ENCODE results near the gene RNF224. TPM values are rescaled to one million over a fixed set of nuclear protein-coding genes. Genes with fewer than 3 reads are reported as not detected.
"Not testable (repeated sequence)": the region's sequence is repeated elsewhere in the genome, so short reads cannot be mapped to it uniquely, and the experiment has no call there.

RNF224 gene
- polyA plus RNA-seq, 4 donors = 0.41 to 15.5 (median 7.7) TPM

DNA sequence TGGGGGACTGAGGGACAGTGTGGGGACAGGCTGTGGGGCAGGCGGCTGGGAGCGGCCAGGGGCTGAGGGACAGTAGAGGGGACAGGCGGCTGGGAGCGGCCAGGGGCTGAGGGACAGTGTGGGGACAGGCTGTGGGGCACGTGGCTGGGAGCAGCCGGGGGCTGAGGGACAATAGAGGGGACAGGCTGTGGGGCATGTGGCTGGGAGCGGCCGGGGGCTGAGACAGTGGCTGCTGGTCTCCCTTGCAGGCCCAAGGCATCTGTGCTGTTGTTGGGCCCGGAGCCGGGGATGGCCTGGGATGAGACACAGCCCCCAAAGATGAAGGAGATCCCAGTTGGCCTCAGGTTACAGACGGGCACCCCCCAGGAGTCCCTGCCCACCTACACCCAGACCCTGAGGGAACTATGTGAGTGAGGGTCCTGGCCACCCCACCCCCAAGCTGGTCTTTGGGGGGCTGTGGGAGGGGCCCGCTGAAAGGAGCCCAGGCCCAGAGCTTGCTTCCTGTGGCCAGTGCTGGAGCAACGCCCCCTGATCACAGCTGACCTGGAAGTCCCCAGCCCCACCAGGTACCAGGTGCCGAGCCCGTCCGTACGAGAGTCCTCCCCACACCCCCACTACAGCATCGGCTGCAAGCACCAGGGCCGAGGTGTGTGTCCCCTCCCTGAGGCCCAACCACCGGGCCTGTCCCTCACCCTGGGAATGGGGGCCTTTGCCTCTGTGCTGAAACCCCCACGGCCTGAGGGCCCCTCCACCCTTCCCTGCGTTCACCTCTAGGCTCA lies 24.4 kb downstream of the RNF224 start:
- no peak for DNase-seq (ENCODE audit: low read depth in 4 of 4, low spot score in 3 of 4)

DNA sequence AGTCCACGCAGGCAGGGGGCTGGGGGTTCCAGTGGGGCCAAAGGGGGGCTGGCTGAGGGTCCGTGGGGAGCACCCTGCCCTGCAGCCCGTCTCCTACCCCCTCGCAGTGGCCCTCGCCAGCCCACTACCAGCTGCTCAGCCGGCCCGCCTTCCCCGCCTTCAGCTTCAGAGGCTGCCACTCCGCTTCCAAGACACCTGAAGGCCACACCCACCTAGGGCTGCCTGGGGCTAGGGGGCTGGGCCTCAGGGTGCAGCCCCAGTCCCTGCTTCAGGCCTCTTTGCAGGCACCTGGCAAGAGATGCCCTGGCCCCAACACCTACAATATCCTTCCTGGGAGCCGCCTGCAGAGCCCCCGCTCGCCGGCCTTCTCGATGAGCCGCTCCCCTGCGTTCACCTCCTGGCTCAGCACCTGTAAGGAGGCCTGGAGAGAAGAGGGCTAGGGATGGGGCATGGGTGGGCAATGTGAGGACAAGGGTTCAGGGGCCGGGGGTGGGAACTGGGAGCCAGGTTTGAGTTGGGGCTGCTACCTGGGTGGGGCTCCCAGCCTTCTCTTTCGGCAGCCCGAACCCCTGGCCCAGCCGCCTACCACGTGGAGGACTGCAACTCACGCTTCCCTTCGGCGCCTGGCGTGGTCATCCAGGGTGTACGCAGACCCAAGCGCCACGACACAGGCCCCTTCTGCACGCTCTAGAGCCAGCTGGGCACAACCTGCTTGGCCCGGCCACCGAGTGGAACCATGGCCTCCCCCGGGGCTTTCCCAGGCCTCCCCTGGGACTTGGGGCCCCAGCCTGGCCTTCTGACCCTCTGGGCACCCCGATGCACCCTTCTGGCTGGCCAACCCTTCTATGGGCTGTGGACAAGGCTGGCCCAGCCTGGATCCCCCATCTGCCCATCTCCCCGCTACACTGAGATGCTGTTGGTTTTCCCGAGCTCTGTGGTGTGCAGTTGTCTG lies 25.5 kb downstream of the RNF224 start:
- DNase-seq (ENCODE audit: low read depth in 4 of 4, low spot score in 3 of 4) = no peak

DNA sequence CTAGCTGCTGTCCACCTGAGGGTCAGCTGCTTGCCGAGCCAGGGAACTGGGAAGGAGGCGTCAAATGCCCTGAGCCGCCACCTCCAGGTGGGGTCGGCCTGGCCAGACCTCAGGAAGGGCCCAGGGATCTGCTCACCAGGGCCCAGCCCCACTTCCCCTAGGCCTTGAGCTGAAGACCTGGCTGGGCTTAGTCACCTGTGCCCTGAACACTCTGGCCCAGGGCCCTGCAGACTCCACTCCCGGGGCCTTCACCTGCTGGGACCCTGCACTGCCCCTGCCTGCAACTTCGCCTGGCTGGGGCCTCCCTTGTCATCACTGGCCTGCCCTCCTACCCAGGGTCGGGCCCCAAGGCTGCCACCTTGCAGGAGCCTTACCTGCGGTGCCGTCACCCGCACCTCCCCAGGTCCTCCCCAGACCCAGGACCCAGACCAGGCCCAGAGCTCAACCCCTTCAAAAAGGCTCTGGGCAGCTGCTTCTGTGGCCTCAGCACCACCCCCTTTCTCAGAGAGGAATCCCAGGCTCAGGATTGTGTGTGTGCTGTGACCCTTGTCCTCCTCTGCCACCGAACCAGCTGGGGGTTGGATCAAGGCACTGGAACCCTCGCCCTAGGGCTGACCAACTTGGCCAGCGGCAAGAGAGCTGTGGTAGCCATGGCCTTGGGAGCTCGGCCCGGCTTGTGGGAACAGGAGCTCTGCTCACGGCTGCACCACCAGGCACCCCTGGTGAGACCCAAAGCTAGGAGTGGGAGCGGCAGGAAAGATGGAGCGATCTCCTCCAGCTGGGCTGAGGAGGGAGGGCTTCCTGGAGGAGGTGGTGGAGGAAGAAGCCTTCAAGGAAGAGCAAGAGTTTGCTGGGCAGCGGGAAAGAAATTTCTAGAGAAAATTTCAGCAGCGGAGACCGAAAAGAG lies 26.7 kb downstream of the RNF224 start:
- no peak for DNase-seq (ENCODE audit: low read depth in 4 of 4, low spot score in 3 of 4)

DNA sequence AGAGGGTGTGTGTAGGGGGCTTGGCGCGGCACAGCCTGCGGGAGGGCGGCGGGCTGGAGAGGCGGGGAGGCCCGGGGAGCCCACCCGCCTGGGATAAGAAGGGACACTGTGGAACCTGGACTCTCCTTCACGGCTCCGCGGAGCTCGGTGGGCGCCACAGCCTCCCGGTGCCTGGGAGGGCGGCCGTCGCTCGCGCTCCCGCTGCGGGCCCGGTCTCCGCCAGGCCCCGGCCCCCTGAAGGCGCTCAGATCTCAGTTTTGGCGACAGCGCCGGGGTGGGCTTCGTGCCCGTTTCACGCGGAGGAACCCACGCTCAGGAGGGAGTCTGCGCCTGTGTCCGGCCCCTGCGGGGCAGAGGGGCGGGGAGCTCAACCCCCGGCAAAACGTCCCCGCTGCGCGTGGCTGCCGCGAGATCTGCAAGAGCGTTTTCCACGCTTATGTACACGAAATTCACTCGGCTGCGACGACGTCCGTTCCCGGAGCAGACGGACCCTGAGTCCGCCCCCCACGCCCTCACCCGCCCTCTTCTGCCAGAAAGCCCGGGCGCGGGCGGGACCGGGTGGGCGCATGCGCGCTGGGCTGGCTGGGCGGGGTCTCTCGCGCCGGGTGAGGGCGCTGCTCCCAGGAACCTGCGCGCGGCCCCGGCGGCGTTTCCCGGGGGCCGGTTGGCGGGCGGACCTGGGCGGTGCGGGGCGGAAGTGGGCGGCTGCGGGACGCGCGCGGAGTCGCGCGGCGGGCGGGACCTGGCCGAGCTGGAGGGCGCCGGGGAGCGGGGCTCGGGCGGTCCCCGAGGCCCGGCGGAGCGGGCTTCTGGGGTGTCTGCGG lies 27.5 kb downstream of the RNF224 start, which contains the start of gene NELFB:
NELFB (plus strand) TSS at position 704 of the 824 bp plus-strand sequence.
- DNase-seq (ENCODE audit: low read depth in 4 of 4, low spot score in 3 of 4) = peak; percentile 65 to 84 (median 78)

DNA sequence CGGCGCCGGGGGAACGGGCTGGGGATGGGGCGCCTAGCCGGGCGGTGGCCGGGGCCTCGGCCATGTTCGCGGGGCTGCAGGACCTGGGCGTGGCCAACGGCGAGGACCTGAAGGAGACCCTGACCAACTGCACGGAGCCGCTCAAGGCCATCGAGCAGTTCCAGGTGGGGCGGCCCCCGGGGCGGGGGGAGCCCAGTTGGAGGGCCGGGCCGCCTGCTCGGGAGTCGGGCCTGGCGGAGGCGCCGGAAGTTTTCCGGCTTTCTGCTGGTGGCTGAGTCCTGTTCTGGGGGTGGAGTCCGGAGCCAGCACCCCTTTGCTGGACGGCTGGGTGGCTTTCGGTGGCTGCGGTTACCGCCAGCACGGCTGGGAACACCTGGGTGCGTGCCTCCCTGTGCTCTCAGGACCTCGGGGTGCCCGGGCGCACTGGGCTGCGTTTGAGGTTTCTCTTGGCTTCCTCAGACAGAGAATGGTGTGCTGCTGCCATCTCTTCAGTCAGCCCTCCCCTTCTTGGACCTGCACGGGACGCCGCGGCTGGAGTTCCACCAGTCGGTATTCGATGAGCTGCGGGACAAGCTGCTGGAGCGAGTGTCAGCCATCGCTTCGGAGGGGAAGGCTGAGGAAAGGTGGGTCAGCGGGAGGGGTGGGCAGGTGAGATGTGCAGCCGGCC lies 28.3 kb downstream of the RNF224 start:
- DNase-seq (ENCODE audit: low read depth in 4 of 4, low spot score in 3 of 4) = no peak

DNA sequence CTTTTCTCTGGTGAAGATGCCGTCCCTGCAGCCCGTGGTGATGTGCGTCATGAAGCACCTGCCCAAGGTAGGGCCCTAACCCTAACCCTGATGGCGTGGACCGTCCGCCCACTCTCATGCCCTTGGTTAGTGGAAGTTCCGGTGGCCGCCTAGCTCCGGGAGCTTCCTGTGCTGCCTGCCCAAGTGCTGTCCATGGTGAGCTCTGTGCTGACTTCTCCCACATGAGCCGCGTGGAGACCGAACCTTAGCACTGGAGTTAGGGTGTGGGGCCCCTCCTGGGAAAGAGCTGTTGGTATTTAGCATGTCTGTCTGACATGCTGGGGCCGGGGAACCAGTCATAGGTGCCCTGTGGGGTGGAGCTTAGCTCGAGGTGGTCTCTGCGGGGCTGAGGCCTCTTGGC lies 29.1 kb downstream of the RNF224 start:
- DNase-seq (ENCODE audit: low read depth in 4 of 4, low spot score in 3 of 4) = no peak

DNA sequence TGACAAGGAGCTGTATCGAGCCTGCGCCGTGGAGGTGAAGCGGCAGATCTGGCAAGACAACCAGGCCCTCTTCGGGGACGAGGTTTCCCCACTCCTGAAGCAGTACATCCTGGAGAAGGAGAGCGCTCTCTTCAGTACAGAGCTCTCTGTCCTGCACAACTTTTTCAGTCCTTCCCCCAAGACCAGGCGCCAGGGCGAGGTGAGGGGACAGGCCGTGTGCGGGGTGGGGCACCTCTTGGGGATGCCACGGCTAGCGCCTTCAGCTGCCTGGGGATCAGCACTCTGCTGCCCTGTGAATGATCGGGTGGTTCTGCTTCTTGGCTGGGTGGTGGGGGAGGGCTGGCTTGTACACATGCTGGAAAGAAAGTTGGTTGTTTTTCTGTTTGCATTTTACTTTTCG lies 29.6 kb downstream of the RNF224 start:
- DNase-seq (ENCODE audit: low read depth in 4 of 4, low spot score in 3 of 4) = no peak

DNA sequence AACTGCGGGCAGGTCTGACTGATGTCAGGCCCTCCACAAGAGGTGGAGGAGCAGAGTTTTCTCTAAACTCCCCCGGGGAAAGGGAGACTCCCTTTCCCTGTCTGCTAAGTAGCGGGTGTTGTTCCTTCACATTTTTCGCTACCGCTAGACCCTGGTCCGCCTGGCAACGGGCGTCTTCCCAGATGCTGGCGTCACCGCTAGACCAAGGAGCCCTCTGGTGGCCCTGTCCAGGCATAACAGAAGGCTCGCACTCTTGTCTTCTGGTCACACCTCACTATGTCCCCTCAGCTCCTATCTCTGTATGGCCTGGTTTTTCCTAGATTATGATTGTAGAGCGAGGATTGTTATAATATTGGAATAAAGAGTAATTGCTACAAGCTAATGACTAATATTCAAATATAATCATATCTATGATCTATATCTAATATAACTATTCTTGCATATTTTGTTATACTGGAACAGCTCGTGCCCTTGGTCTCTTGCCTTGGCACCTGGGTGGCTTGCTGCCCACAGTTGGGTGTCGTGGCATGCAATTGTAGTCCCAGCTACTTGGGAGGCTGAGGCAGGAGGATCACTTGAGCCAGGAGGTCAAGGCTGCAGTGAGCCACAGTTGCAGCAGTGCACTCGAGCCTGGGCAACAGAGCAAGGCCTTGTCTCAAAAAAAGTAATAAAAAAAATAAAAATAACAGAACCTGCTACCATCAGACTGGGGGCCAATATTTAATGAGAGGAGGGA lies 35.0 kb downstream of the RNF224 start:
- not testable (repeated sequence) for DNase-seq (ENCODE audit: low read depth in 4 of 4, low spot score in 3 of 4)

DNA sequence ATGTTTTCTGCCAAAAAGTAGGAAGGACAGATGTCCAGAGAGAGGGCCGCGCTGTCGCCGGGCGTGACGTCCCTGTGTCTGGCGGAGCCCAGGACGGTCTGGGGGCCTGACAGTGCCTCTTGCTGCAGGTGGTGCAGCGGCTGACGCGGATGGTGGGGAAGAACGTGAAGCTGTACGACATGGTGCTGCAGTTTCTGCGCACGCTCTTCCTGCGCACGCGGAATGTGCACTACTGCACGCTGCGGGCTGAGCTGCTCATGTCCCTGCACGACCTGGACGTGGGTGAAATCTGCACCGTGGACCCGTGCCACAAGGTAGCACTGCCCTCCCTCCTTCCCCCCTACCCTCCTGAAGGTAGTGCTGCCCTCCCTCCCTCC lies 35.6 kb downstream of the RNF224 start:
- no peak for DNase-seq (ENCODE audit: low read depth in 4 of 4, low spot score in 3 of 4)

DNA sequence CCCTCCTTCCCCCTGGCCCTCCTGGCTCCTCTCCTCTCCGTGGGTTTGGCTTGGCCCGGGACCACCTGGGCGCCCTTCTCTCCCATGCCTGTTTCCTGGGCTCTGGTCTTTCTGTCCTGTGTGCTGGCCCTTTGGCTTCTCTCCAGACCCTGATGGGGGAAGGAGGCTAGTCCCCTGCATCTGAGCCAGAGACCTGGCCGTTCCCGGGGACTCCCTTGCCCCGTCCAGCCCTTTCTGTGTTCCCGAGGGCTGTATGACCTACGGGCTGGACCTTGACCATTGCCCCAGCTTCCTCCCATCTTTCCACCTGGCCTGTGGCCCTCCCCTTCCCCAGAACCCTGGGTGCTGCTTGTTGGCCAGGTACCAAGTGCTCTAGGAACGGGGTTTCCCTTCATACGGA lies 36.2 kb downstream of the RNF224 start:
- no peak for DNase-seq (ENCODE audit: low read depth in 4 of 4, low spot score in 3 of 4)

DNA sequence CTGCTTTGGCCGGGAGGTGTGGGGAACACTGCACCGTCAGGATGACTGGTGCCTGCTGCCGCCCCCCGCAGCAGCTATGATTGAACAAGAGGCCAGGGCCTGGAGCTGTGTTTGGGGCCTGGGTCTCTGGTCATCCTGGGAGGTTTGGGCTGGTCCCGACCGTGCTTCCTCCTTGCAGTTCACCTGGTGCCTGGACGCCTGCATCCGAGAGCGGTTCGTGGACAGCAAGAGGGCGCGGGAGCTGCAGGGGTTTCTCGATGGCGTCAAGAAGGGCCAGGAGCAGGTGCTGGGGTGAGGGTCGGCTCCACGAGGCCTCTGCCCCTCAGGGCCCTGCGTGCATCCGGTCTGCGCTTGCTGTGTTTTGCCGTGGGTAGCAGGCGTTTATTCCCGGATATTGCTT lies 36.8 kb downstream of the RNF224 start:
- DNase-seq (ENCODE audit: low read depth in 4 of 4, low spot score in 3 of 4) = no peak

DNA sequence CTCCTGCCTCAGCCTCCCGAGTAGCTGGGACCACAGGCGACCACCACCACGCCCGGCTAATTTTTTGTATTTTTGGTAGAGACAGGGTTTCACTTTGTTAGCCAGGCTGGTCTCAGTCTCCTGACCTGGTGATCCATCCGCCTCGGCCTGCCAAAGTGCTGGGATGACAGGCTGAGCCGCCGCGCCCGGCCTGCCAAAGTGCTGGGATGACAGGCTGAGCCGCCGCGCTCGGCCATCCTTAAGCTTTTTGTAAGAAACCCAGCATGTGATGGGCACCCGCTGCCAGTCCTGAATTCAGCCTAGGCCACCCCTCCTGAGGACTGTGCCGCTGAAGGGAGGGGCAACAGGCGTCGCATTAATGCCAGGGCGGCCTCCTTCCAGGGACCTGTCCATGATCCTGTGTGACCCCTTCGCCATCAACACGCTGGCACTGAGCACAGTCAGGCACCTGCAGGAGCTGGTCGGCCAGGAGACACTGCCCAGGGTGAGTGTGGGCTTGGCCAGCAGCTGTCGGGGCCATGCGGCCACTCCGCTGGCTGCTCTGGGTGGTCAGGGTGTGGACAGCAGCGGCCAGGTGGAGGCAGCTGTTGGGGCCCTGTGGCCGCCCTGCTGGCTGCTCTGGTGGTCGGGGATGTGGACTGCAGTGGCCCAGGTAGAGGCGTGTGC lies 38.3 kb downstream of the RNF224 start:
- no peak for DNase-seq (ENCODE audit: low read depth in 4 of 4, low spot score in 3 of 4)

DNA sequence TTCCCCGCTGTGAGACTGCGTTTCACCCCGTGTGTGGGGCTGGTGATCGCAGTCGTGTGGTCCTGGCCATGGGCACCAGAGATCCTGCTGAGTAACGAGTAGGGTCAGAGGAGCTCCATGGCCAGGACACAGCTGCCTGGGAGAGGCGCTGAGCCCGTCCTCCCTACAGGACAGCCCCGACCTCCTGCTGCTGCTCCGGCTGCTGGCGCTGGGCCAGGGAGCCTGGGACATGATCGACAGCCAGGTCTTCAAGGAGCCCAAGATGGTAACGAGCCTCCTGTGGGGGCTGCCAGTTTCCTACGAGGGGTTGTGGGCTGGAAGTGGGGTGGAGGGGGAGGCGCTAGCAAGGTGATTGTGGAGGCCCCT lies 38.8 kb downstream of the RNF224 start:
- no peak for DNase-seq (ENCODE audit: low read depth in 4 of 4, low spot score in 3 of 4)

DNA sequence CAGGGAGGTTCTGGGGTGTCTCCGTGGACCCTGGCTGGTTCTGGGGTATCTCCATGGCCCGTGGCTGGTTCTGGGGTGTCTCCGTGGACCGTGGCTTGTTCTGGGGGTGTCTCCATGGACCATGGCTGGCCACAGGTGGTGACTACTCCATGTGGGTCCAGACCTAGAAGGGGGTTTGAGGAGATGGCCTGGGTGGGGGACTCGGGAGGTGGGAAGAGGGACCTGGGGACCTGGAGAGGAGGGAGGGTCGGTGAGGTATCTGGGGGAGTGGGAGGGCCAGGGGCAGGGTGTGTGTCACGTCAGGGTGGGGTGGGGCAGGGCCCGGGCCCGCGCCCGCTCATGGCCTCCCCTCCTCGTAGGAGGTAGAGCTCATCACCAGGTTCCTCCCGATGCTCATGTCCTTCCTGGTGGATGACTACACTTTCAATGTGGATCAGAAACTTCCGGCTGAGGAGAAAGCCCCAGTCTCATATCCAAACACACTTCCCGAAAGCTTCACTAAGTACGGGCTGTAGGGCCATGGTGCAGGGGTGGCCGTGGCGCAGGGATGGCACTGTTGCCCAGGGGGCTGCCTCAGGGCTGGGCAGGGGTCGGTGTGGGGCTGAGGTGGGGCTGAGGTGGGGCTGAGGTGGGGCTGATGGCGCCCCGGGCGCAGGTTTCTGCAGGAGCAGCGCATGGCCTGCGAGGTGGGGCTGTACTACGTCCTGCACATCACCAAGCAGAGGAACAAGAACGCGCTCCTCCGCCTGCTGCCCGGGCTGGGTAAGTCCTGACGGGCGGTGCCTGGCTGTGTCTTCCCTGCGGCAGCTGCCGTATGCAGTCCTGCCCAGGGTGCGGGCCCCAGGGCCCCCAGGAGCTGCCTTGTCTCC lies 39.5 kb downstream of the RNF224 start:
- DNase-seq (ENCODE audit: low read depth in 4 of 4, low spot score in 3 of 4) = no peak

DNA sequence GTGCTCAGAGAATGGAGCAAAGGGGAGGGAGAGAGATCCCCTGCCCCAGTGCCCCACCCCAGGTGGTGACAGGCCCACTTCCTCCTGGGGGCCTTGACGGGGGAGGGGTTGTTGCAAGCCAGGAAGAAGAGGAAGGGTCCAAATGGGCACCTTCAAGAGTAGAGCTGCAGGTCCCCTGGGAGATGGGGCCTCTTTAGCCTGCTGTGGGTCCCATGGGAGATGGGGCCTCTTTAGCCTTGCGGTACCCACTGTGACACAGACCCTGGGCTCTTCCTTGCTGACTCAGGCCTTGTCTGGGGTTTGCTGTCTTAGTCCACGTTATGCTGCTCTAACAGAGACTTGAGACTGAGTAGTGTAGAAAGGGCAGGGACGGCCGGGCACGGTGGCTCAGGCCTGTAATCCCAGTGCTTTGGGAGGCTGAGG lies 40.6 kb downstream of the RNF224 start:
- DNase-seq (ENCODE audit: low read depth in 4 of 4, low spot score in 3 of 4) = no peak

DNA sequence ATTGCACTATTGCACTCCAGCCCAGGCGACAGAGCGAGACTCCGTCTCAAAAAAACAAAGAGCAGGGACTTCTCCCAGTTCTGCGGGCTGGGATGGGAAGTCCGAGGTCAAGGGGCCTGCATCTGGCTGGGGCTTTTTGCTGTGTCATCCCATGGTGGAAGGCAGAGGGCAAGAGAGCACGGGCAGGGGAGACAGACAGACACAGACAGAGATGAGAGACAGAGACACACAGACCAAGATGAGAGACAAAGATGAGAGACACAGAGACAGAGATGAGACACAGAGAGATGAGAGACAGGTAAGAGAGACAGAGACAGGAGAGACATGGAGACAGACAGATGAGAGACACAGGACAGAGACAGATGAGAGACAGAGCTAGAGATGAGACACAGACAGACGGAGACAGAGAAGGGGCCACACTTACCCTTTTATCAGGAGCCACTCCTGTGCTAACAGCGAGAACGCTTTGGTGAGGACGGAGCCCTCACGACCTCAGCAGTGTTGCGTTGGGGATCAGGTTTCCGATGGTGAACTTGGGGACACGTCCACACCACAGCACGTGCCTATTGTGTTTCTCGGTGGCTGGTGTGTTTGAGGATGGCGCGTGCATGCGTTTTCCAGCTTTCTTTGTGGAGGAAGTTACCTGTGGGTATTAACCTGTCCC lies 41.4 kb downstream of the RNF224 start:
- no peak for DNase-seq (ENCODE audit: low read depth in 4 of 4, low spot score in 3 of 4)

Data from left renal pelvis (tissue), 4 donors.